RWPE2 (cell line): ENCODE results near the gene IFNB1.

Experiments used
- ATAC-seq: fragments of 200-7000 bp; cut with Tn5 transposase; 3 replicates; pipeline ENCODE4 v1.9.1; 2021; ENCODE audit warnings: low read depth
- DNase-seq: peaks from one replicate; pipeline ENCODE4 v3.0.0-alpha.2; 2020; ENCODE audit warnings: low spot score
- H3K27ac ChIP-seq: fragments of 450-650 bp; 2 replicates; pipeline ENCODE4 v1.5.1; 2017; ENCODE audit warnings: mild to moderate bottlenecking; ENCODE audit not compliant: poor library complexity, severe bottlenecking
- H3K27me3 ChIP-seq: fragments of 250-450 bp; sonication (Bioruptor Pico); 2 replicates; pipeline ENCODE4 v1.5.1; 2021; ENCODE audit warnings: mild to moderate bottlenecking, moderate library complexity; ENCODE audit not compliant: insufficient read depth, poor library complexity, severe bottlenecking
- H3K36me3 ChIP-seq: fragments of 250-450 bp; sonication (Bioruptor Pico); 2 replicates; pipeline ENCODE4 v1.5.1; 2020; ENCODE audit warnings: low read depth, mild to moderate bottlenecking, moderate library complexity
- H3K4me1 ChIP-seq: fragments of 250-450 bp; sonication (Bioruptor Pico); 2 replicates; pipeline ENCODE4 v1.5.1; 2021; ENCODE audit warnings: mild to moderate bottlenecking, moderate library complexity; ENCODE audit not compliant: insufficient read depth, poor library complexity, severe bottlenecking
- H3K4me3 ChIP-seq: fragments of 250-450 bp; sonication (Bioruptor Pico); 2 replicates; pipeline ENCODE4 v1.5.1; 2021; ENCODE audit warnings: mild to moderate bottlenecking, moderate library complexity; ENCODE audit not compliant: severe bottlenecking
- H3K9me3 ChIP-seq: fragments of 250-450 bp; sonication (Bioruptor Pico); 2 replicates; pipeline ENCODE4 v1.5.1; 2021; ENCODE audit warnings: mild to moderate bottlenecking, moderate library complexity; ENCODE audit not compliant: severe bottlenecking
- CTCF ChIP-seq: fragments of 450-650 bp; IDR thresholded peaks from one replicate; pipeline ENCODE4 v1.5.1; 2017; ENCODE audit warnings: mild to moderate bottlenecking, moderate library complexity; ENCODE audit not compliant: poor library complexity, severe bottlenecking

IFNB1 gene

GRCh38 chr9:21053851-21054250 is 23.9 kb downstream of the IFNB1 start:
- H3K36me3 ChIP-seq, result no peaks in the 10 kb centered on the region
- no peak for TF ChIP-seq CTCF
- no peak overlapping the region for H3K4me3 ChIP-seq
- DNase-seq, result no peak
- H3K27ac ChIP-seq, result no peak overlapping the region
- ATAC-seq, result no peak
- H3K9me3 ChIP-seq, result no peaks in the 10 kb centered on the region
- no peaks in the 10 kb centered on the region for H3K4me1 ChIP-seq
- H3K27me3 ChIP-seq, result no peaks in the 10 kb centered on the region

- Histone ChIP-seq H3K27ac (no peak overlapping the region), H3K36me3 (no peaks in the 10 kb centered on the region), H3K27me3 (no peaks in the 10 kb centered on the region), H3K4me3 (no peak overlapping the region), H3K9me3 (no peaks in the 10 kb centered on the region), H3K4me1 (no peaks in the 10 kb centered on the region)
- ATAC-seq (no peak), DNase-seq (no peak)
- TF ChIP-seq CTCF, result no peak
Measured at GRCh38 chr9:21047281-21047691, 30.5 kb downstream of the IFNB1 start.

- ATAC-seq (no peak), DNase-seq (no peak)
- Histone ChIP-seq H3K27ac (no peak overlapping the region), H3K9me3 (no peaks in the 10 kb centered on the region), H3K27me3 (no peaks in the 10 kb centered on the region), H3K4me1 (no peaks in the 10 kb centered on the region), H3K36me3 (no peaks in the 10 kb centered on the region), H3K4me3 (no peak overlapping the region)
- no peak for TF ChIP-seq CTCF
Measured at GRCh38 chr9:21043841-21044240, 33.9 kb downstream of the IFNB1 start.

- H3K27me3 ChIP-seq, result no peaks in the 10 kb centered on the region
- H3K27ac ChIP-seq, result no peak overlapping the region
Measured at GRCh38 chr9:21042466-21042865, 35.3 kb downstream of the IFNB1 start.

More at GRCh38 chr9:21042466-21042865, 35.3 kb downstream of the IFNB1 start:
- Histone ChIP-seq H3K4me3 (no peak overlapping the region), H3K9me3 (no peaks in the 10 kb centered on the region), H3K36me3 (no peaks in the 10 kb centered on the region), H3K4me1 (no peaks in the 10 kb centered on the region)
- no peak for TF ChIP-seq CTCF
- ATAC-seq (no peak), DNase-seq (no peak)
